ELF-1 (cell line): Measurements from ENCODE around the gene CCR5AS.
"Not testable (repeated sequence)": the region's sequence is repeated elsewhere in the genome, so short reads cannot be mapped to it uniquely, and the experiment has no call there.

Source experiments
- DNase-seq: peaks from one replicate; pipeline ENCODE4 v3.0.0-alpha.2; 2016; ENCODE audit warnings: low read depth, low spot score

CCR5AS gene

DNA sequence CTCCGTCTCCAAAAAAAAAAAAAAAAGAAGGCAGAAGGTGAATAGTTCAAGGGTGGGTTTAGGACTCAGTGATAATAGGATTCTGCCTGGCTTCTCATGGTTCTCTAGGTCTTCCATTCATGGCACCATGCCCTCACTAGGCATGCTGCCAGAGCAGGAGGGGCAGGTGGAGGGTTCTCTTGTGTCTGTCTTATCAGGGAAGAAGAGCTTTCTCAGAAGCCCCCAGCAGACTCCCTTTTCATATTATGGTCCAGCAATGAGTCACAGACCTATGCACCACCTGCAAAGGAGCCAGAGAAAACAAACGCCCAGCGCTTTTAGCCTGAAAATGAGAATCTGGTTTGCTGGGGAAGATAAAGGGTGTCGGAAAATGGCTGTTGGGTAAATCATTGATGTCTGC lies 50.0 kb downstream of the CCR5AS start:
- no peak for DNase-seq

DNA sequence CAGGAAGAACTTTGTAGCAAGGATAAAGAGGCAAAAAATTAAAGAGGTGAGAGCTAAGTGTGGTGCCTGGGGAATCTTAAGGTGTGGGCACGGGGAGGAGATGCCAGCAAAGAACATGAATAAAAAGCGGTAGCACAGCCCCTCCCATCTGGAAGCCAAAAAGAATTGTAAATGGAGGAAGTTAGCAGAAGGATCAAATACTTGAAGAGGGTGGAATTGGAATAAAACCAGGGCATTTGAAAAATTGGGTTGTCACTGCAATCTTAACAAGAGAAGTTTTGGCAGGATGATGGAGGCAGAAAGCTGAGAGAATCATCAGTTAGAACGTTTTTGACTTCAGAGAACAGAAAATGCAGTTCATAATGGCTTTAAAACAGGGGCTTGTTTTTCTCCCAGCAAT lies 50.6 kb downstream of the CCR5AS start:
- DNase-seq = no peak

DNA sequence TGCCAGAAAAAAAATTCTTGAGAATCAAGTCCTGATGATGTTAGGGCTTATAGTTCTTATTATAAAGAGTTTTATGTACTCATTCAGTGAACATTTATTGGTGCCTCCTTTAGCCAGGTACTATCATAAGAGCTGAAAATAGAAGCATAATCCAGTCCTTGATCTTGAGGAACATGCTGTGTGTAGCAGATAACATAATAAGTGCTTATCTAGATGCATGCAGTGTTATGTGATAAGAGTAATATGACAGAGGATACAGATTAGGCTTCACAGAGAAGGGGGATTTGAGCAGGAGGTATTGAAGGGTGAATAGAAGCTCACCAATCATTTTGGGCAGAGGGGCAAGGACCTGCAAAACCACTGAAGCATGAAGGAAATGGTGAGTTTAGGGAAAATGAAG lies 51.9 kb downstream of the CCR5AS start:
- DNase-seq = no peak

DNA sequence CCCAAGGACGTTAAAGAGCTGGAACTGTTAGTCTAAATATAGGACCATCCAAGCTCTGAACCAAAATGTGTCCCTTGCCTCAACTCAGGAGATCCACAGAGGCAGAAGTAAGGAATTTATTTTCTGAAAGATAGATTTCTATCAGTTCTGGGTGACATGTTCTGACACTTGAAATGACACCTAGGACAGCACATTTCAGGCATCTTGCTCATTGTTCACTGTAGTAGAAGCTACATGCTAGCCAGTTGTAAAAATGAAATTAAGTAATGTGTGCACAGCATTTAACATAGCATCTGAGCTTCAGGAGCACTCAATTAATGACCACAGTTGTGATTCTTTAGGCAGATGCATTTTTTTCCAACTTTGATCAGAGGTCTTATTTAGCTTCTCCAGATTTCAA lies 52.4 kb downstream of the CCR5AS start:
- DNase-seq = no peak

DNA sequence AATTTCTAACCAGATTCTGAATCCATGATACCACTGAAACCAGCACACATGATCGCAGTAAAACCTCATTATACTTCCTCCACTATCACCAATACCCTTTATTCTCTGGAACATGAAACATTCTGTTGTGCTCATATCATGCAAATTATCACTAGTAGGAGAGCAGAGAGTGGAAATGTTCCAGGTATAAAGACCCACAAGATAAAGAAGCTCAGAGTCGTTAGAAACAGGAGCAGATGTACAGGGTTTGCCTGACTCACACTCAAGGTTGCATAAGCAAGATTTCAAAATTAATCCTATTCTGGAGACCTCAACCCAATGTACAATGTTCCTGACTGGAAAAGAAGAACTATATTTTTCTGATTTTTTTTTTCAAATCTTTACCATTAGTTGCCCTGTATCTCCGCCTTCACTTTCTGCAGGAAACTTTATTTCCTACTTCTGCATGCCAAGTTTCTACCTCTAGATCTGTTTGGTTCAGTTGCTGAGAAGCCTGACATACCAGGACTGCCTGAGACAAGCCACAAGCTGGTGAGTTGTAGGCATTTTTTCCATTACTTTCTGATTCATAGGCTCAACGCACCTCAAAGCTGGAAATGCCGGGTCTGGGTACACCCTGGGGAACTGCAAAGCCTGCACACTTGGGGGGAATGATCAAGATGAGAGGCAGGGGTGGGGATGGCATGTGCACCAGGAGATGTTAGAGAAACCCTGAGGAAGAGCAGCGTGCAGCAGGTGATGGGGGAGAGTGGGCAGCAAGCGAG lies 53.0 kb downstream of the CCR5AS start, which contains the start of gene CCR2:
Gene CCR2 (plus strand): TSS at position 465 of the 764 bp plus-strand sequence. CDS start 3,417 bp downstream, outside the sequence.
- DNase-seq = no peak

DNA sequence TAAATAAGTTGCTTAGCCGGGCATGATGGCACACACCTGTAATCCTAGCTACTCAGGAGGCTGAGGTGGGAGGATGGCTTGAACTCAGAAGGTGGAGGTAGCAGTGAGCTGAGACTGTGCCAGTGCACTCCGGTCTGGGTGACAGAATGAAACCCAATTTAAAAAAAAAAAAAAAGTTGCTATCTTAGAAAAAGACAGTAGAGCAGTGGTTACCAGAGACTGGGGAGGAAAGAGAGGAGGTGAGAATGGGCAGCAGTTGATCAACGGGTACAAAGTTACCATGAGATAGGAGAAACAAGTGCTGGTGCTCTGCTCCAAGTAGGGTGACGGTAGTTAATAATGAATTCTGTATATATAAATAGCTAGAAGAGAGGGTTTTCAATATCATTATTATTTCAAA lies 53.8 kb downstream of the CCR5AS start:
- DNase-seq = no peak

DNA sequence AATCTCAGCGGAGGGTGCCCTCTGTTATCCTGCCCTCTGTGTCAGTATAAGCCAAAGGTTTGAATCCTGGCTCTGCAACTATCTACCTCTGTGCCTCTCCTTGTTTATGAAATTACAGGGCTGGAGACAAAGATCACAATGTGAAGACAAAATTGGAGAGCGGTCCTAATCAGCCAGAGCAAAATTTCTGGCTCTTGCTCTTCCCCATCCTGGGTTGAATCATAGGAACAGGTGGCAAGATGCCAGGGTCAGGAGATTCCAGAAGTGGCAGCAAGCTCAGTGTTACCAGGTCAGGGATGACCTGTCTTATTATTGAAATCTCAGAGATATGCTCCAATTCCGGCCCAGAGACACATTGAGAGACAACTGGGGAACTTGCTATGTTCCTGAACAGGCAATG lies 55.2 kb downstream of the CCR5AS start:
- DNase-seq = no peak

DNA sequence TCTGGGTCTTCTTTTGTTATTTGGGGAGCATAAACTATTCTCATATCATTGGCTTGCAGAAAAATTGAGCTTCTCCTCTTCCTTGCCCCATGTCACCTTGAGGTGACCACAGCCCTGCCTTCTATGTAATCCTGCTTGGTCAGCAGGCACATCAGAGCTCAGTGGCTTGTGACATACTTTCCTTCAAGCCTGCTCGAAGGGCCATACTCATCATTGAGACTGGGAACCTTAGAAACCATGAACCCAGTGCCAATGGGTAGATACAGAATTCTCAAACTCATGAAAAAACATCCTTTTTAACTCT lies 56.7 kb downstream of the CCR5AS start:
- no peak for DNase-seq

DNA sequence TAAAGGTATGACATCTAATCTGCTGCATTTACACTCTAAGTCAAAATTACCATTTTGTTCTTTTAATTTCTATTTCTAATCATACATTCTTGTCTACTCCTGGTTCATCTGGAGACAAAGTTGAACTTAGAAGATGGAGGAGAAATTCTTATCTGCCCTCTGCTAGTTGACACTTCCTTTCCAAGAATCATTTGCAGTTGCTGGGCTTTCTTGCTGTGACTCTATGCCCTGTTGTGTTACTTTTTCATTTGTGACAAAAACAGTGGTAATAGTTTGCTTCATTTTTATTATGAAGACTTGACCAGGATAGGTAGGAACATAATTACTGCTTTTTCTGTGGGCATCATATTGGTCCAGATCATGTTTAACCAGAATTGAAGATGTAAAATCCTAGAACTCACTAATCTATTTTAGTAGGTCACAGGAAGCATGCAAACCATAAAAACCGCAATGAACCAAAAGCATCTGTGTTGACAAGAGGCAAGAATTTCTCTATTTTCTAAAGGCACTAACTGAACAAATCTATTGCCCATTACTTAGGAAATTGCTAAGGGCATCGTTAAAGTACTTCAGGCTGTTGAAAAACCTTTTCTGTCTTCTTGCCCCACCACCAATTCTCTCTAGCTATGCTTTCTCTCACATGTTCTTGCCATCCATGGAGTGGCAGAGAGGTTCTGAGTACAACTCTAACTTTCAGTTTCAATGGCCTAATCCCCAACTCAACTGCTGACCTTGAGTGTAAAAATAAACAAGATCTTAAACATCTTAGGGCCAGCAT lies 57.2 kb downstream of the CCR5AS start:
- no peak for DNase-seq

DNA sequence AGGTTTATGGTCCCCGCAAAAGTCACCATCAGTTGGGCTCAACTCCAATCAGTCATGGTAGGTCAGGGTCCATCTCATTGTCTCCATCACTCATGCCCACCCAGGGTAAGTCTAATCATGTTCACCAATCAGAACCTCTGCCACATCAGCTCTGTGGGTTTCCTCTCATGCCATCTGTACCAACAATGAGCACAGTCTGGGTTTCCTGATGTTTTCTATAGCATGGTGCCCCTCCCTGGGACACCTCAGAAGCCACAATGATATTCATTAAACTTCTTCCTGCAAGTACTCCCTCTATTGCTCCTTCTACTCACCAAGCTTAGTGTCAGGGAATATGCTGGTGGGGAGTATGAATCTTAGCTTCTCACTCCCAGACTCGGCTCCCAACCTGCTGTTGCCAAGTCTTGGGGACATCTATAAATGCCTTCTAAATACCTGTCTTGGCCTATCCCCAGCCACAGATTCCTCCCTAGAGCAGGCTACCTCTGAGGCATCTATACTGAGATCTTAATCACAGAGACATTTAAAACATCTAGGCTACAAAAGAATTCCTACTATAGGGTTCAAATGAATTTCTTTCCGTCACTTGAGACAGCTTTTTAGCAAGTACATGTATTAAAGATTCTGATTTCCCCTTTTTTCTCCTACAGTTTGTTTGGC lies 57.9 kb downstream of the CCR5AS start:
- no peak for DNase-seq

DNA sequence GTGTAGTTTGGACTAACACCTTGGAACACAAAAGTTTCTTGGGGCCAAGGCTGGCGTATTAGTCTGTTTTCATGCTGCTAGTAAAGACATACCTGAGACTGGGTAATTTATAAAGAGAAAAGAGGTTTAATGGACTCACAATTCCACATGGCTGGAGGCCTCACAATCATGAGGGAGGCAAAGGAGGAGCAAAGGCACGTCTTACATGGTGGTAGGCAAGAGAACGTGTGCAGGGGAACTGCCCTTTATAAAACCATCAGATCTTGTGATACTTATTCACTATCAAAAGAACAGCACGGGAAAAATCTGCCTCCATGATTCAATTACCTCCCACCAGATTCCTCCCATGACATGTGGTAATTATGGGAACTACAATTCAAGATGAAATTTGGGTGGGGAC lies 62.4 kb downstream of the CCR5AS start:
- DNase-seq = no peak

DNA sequence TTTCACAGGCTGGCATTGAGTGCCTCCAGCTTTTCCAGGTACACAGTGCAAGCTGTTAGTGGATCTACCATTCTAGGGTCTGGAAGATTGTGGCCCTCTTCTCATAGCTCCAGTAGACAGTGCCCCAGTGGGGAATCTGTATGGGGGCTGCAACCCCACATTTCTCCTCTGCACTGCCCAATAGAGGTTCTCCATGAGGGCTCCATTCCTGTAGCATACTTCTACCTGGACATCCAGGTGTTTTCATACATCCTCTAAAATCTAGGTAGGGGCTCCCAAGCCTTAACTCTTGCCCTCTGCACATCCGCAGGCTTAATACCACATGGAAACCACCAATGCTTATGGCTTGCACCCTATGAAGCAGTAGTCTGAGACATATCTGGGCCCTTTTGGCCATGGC lies 68.0 kb downstream of the CCR5AS start:
- DNase-seq = no peak

DNA sequence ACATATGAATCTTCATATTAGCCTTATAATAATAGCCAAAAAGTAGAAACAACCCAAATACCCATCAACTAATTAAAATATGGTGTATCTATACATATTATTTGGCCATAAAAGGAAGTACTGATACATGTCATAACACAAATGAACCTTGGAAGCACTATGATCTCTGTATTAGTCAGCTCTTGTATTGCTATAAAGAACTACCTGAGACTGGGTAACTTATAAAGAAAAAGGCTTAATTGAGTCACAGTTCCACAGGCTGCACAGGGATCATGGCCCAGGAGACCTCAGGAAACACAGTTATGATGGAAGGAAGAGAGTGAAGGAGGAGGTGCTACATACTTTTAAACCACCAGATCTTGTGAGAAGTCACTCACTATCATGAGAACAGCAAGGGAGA lies 69.0 kb downstream of the CCR5AS start:
- no peak for DNase-seq

DNA sequence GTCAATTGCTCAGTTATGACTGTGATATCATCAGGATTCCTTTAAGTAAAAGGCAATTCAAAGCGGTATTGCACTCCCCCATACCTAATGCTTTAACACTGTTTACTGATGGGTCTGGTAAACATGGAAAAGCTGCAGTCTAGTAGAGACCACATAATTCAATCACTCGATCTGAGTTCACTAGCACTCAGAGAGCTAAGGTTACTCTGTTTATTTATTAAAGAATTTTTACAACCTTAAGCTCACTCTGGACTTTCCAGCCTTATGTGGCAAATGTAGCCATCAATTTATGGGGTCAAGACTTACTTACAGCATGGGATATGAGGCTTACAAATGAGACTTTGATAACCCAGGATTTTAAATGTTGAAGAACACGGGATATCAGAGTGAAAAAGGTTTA lies 71.3 kb downstream of the CCR5AS start:
- no peak for DNase-seq

DNA sequence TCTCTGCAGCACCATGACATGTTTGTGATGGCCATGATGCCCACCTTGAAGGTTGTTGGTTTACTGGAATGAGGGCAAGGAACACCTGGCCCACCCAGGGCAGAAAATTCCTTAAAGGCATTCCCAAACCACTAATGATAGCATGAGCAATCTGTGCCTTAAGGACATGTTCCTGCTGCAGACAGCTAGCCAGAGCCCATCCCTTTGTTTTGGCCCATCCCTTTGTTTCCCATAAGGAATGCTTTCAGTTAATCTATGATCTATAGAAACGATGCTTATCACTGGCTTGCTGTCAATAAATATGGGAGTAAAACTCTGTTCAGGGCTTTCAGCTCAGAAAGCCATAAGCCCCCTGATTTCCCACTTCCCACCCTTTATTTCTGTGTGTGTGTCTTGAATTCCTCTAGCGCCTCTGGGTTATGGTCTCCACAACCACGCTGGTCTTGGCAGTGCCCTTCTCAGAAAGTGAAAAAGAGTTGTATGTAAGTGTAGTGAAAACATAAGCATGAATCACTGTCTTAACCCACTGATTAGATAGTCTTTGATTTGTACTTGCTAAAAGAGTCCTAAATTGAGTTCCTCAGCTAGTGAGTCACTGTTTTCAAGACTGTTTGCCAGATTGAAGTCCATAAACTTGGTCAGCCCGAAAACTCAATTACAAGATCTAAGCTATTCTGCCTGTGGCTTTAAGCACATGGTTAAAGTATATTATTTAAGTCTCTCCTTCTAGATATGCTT lies 72.0 kb downstream of the CCR5AS start:
- no peak for DNase-seq

DNA sequence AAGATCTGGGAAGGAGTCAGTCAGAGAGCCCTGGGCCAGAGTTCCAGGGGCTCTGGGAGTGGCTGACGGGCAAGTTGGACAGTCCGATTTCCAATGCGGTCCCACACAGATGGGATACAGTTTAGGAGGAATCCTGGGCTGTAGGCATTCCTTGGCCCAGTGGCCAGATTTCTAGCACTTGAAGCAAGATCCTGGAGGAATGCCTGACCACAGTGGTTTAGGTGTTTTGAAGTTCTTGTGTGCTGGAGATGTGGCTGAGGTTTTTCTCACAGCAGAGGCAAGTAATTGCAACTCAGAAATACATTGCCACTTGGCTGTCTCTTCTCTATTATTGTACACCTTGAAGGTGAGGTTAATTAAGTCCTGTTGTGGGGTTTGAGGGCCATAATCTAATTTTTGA lies 76.2 kb downstream of the CCR5AS start:
- DNase-seq = not testable (repeated sequence)

DNA sequence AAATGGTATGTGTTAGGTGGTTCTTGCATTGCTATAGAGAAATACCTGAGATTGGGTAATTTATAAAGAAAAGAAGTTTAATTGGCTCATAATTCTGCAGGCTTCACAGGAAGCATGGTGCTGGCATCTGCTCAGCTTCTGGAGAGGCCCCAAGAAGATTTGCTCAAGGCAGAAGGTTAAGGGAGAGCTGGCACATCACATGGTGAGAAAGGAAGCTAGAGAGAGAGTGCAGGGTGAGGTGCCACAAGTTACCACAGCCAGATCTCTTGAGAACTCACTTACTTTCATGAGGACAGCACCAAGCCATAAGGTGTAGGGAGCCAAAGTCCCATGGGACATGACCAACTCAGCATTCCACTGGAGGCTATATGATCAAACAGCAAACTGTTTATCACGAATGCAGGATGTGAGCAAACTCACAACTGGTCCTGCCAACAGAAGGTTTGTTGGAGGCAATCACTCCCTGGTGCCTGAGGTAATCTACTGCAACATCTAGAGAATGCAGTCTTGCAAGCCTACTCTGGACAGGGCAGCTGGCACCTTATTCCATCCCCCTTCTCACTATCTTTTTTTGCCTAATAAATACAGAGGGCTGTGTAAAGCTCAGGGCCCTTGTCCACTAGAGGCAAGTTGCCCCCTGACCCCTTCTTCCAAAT lies 81.1 kb downstream of the CCR5AS start:
- no peak for DNase-seq

DNA sequence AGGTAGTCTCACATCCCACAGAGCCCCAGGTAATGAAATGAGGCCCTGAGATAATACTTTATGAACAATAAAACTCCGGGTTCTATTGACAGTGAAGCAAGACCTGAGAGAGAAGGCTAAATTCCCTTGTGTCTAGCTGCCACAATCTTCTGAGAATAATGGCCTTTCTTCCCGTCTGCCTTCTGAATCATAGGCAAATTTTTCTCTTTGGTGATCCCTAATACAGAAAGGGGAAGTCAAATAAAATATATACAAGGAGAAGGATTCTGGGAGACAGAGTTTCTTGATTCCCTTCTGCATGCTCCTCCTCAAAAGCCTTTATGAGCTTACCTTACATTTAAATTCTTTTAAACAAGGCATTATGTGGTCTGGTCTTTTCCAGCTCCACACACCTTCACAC lies 82.8 kb downstream of the CCR5AS start:
- DNase-seq = no peak

DNA sequence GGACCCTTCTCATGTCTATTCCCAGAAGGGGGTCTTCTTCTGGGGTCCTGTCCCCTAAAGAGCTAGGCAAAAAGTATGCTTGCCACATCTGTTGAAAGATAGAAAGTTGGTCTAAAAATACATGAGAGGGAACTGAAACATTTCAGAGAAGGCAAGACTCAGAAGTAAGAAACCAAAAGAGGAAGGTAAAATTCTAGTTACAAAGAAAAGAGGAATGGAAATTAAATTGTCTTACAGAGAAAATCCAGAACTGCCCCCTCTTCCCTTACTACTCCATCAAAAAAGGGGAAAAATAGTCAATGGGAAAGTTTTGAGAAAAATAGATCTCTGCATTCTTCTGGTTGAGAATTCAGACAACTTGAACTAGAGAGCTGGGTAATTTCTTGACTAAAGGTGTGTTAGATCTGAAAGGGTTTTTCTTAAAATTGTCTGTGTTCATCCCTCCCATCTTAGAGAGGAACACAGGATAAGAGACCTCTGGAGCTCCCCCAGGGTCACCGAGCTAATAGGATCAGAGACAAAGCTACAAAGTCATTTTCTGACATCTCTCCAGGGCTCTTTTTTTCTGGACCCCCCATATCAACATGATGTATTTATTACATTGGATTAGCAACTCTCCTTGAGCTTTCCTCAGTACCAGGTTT lies 85.3 kb downstream of the CCR5AS start:
- no peak for DNase-seq

DNA sequence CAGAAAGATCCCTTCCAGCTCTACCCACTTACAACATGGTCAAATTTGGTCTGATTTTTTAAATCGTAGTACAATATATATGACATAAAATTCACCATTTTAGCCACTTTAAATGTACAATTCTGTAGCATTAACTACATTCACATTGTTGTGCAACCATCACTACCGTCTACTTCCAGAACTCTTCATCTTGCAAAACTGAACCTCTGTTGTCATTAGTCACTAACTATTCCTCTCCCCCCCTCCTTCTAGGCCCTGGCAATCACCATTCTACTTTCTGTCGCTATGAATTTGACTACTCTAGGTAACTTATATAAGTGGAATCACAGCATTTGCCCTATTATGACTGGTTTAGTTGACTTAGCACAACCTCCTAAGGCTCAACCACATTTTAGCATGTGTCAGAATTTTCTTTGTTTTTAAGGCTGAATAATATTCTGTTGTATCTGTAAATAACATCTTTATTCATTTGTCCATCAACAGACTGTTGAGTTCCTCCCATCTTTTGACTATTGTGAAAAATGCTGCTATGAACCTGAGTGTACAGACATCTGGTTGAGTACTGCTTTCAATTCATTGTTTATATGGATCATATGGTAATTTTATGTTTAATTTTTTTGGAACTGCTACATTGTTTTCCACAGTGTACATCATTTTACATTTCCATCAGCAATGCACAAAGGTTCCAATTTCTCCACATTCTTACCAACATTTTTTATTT lies 88.5 kb downstream of the CCR5AS start:
- no peak for DNase-seq
